H1 (cell line): Measurements from ENCODE around the gene TBC1D7. TPM values are rescaled to one million over a fixed set of nuclear protein-coding genes. Genes with fewer than 3 reads are reported as not detected.

Experiments used
- E2F6 ChIP-seq: IDR thresholded peaks from 2 replicates; pipeline ENCODE4 v1.6.1; 2012; ENCODE audit warnings: inconsistent platforms
- polyA plus RNA-seq, 7 experiments: library from polyadenylated mRNA; depleted of rRNA in 3 of 7; stranded (reverse) in 5 of 7; unstranded in 2 of 7; fragments of >200 nt in 5 of 7; fragments of 200-250 nt in 2 of 7; gene quantifications; 1 replicate in 5 of 7; 2 replicates in 1 of 7; 4 replicates in 1 of 7; pipeline versions ENCODE4 v1.2.1 to v1.2.3, GENCODE V29; 2011 to 2013; ENCODE audit warnings: missing spikeins in 2 of 7, mixed read lengths in 2 of 7
- total RNA-seq: library from RNA; stranded (reverse); fragmentation: NEBNext Ultra II Directional; extraction: Animal tissue kit (Norgen Biotek cat#: 25700); gene quantifications from 2 replicates; pipeline ENCODE4 v1.2.1, GENCODE V29; 2021

The TBC1D7 gene
- total and polyA plus RNA-seq, 2 of the 8 experiments (the other 6 are each of a cell fraction or from before 2014, with no cell fraction given): 46.1 to 55.2 TPM

GRCh38 chr6:13355043-13355945 is 27.0 kb upstream of the TBC1D7 start (continued):
- TF ChIP-seq E2F6: no peak
- TF ChIP-seq, all 59 proteins: peak for 0
